D721Med (cell line): ENCODE results near the gene OR7D2.
A peak's percentile ranks its signal among the peaks of the same experiment; 100 is the strongest.

Experiments
- DNase-seq: peaks from one replicate; pipeline ENCODE4 v3.0.0; 2011; ENCODE audit warnings: low spot score; ENCODE audit not compliant: insufficient read length
- FAIRE-seq: peaks from 2 replicates; lab custom pipeline; 2011; peaks lifted over from hg19 to GRCh38; lab: Jason Lieb, UNC
- CTCF ChIP-seq: IDR thresholded peaks from 2 replicates; pipeline ENCODE4 v1.5.1; 2012; ENCODE audit warnings: mild to moderate bottlenecking, control low read depth; ENCODE audit not compliant: insufficient read depth; ENCODE audit errors: missing control alignments

Gene OR7D2

GRCh38 chr19:9178901-9179300, at the start of gene OR7D2:
TSS of gene OR7D2 (plus strand) at chr19:9178979. CDS start at chr19:9185782, 6,803 bp downstream.
- no peak for DNase-seq
- FAIRE-seq, result no peak
- no peak for TF ChIP-seq CTCF

- DNase-seq, result no peak
- FAIRE-seq, result no peak
- TF ChIP-seq CTCF, result no peak
These were observed 47.8 kb upstream of the OR7D2 start for GRCh38 chr19:9130965-9131364.

- DNase-seq (no peak), FAIRE-seq (no peak)
- TF ChIP-seq CTCF, result no peak
These were observed 46.4 kb upstream of the OR7D2 start for GRCh38 chr19:9132422-9132821.

- DNase-seq (no peak), FAIRE-seq (peak; percentile 16)
- TF ChIP-seq CTCF, result no peak
These were observed 39.1 kb upstream of the OR7D2 start for GRCh38 chr19:9139609-9140158.

- peak; percentile 59 for DNase-seq
- TF ChIP-seq CTCF, result no peak
- no peak for FAIRE-seq
These were observed 38.5 kb upstream of the OR7D2 start, which contains the start of gene ZNF317 for GRCh38 chr19:9140159-9140874. TSS of gene ZNF317 (plus strand) at chr19:9140397. CDS start at chr19:9156017, 15,620 bp downstream.

- TF ChIP-seq CTCF, result no peak
- no peak for DNase-seq
- no peak for FAIRE-seq
These were observed 33.9 kb upstream of the OR7D2 start for GRCh38 chr19:9144920-9145319.

GRCh38 chr19:9146882-9147281, 31.9 kb upstream of the OR7D2 start:
- TF ChIP-seq CTCF, result no peak
- FAIRE-seq (no peak), DNase-seq (no peak)
